GM06990 (cell line): ENCODE results near the gene C4orf50.

Experiments used
- DNase-seq: peaks from one replicate; pipeline ENCODE4 v3.0.0-alpha.2; 2011; ENCODE audit not compliant: insufficient read length; ENCODE audit errors: extremely low read depth
- H3K27me3 ChIP-seq: replicated peaks from 2 replicates; pipeline ENCODE4 v1.6.0; 2011; ENCODE audit warnings: low read length; ENCODE audit not compliant: control insufficient read depth, insufficient read depth
- H3K36me3 ChIP-seq: 2 replicates; pipeline ENCODE4 v1.5.1; 2011; ENCODE audit warnings: low read length; ENCODE audit not compliant: control insufficient read depth, insufficient read depth
- H3K4me3 ChIP-seq: replicated peaks from 2 replicates; pipeline ENCODE4 v1.5.1; 2011; ENCODE audit warnings: low read depth, mild to moderate bottlenecking, control low read depth, low read length
- CTCF ChIP-seq: IDR thresholded peaks from 2 replicates; pipeline ENCODE4 v1.5.1; 2011; ENCODE audit warnings: low read length, control low read depth, mild to moderate bottlenecking, inconsistent platforms; ENCODE audit not compliant: insufficient read depth, poor library complexity, severe bottlenecking

C4orf50 gene

GRCh38 chr4:5887361-5888221 lies 130.6 kb downstream of the C4orf50 start:
- no peak for DNase-seq
- Histone ChIP-seq H3K4me3 (no peak overlapping the region), H3K36me3 (no peaks in the 10 kb centered on the region), H3K27me3 (peaks cover 2% of the 10 kb centered on the region)
- TF ChIP-seq CTCF, result no peak

GRCh38 chr4:5887011-5887360 lies 131.2 kb downstream of the C4orf50 start:
- Histone ChIP-seq H3K36me3 (no peaks in the 10 kb centered on the region), H3K4me3 (no peak overlapping the region), H3K27me3 (peaks cover 2% of the 10 kb centered on the region)
- DNase-seq, result no peak
- no peak for TF ChIP-seq CTCF

DNA sequence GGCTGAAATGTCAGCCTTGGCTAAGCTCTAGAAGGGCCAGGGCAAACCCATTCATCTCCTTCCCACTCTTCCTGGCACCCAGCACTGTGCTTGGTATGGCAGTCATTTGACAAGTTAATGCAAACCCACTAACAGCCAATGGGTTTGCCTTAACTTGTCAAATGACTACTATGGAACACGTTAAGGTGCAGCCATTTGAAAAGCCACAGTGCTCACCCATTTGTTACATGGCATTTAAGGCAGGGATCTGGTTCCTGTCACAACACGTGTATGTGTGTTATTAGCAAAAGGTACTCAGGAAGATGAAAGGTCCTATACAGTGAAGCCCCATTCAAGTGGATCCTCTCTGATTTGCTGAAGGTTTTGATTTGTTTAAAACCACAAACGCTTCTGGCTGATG lies 132.5 kb downstream of the C4orf50 start:
- Histone ChIP-seq H3K27me3 (peaks cover 2% of the 10 kb centered on the region), H3K4me3 (no peak overlapping the region), H3K36me3 (no peaks in the 10 kb centered on the region)
- TF ChIP-seq CTCF, result no peak
- DNase-seq, result no peak

- DNase-seq, result no peak
- Histone ChIP-seq H3K4me3 (no peak overlapping the region), H3K27me3 (peaks cover 2% of the 10 kb centered on the region), H3K36me3 (no peaks in the 10 kb centered on the region)
- TF ChIP-seq CTCF, result no peak
These were observed 133.4 kb downstream of the C4orf50 start for GRCh38 chr4:5884796-5885195.

- H3K27me3 ChIP-seq, result peaks cover 2% of the 10 kb centered on the region
- H3K4me3 ChIP-seq, result no peak overlapping the region
- no peak for TF ChIP-seq CTCF
- no peak for DNase-seq
- no peaks in the 10 kb centered on the region for H3K36me3 ChIP-seq
These were observed 134.3 kb downstream of the C4orf50 start for GRCh38 chr4:5883916-5884315.
